SK-N-SH (cell line): ENCODE results near the gene PCP4.

Experiments
- CTCF ChIP-seq: fragments of 200-600 bp; sonication (generic); IDR thresholded peaks from 2 replicates; pipeline ENCODE4 v1.6.1; 2017; ENCODE audit warnings: antibody characterized with exemption, mild to moderate bottlenecking, moderate library complexity
- EP300 ChIP-seq, 2 experiments: IDR thresholded peaks; 2 replicates each; pipeline versions ENCODE4 v1.4.0 to v1.6.1; 2012; ENCODE audit warnings: borderline replicate concordance in 1 of 2, low read depth in 1 of 2, low read length in 1 of 2
- GATA2 ChIP-seq: sonication (generic); formaldehyde crosslinking; IDR thresholded peaks from 2 replicates; pipeline ENCODE4 v1.5.0; 2020; ENCODE audit warnings: mild to moderate bottlenecking, missing genetic modification reagents
- TAF1 ChIP-seq: IDR thresholded peaks from 2 replicates; pipeline ENCODE4 v1.6.1; 2012; ENCODE audit warnings: low read depth, mild to moderate bottlenecking, low read length, moderate library complexity, borderline replicate concordance
- USF1 ChIP-seq: IDR thresholded peaks from 2 replicates; pipeline ENCODE4 v1.4.0; 2012; ENCODE audit warnings: low read depth, borderline replicate concordance
- USF2 ChIP-seq: fragments of 150-350 bp; IDR thresholded peaks from 2 replicates; pipeline ENCODE4 v1.6.1; 2017; ENCODE audit warnings: antibody characterized with exemption, low read length, low read depth, borderline replicate concordance
- ZBTB33 ChIP-seq: IDR thresholded peaks from 2 replicates; pipeline ENCODE4 v1.4.0; 2012; ENCODE audit warnings: low read depth, borderline replicate concordance
- TF ChIP-seq, protein P1 (sequence below): IDR thresholded peaks from 2 replicates; pipeline ENCODE4 v1.4.0; 2012; ENCODE audit warnings: low read depth

GRCh38 chr21:39863111-39863510, 4.1 kb upstream of the PCP4 start:
- TF ChIP-seq CTCF: no peak
- no peak for TF ChIP-seq USF2
- TF ChIP-seq, protein P1, sequence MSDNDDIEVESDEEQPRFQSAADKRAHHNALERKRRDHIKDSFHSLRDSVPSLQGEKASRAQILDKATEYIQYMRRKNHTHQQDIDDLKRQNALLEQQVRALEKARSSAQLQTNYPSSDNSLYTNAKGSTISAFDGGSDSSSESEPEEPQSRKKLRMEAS: no peak
- TF ChIP-seq ZBTB33: no peak
- no peak for TF ChIP-seq EP300 (IDR thresholded peaks at IDR 0.05; ENCODE audit: borderline replicate concordance in 1 of 2, low read depth in 1 of 2, low read length in 1 of 2)
- no peak for TF ChIP-seq GATA2 (CRISPR knock-in tag)
- no peak for TF ChIP-seq USF1
- TF ChIP-seq TAF1: no peak
